ENCODE results near the gene P2RX1.

The P2RX1 gene

DNA sequence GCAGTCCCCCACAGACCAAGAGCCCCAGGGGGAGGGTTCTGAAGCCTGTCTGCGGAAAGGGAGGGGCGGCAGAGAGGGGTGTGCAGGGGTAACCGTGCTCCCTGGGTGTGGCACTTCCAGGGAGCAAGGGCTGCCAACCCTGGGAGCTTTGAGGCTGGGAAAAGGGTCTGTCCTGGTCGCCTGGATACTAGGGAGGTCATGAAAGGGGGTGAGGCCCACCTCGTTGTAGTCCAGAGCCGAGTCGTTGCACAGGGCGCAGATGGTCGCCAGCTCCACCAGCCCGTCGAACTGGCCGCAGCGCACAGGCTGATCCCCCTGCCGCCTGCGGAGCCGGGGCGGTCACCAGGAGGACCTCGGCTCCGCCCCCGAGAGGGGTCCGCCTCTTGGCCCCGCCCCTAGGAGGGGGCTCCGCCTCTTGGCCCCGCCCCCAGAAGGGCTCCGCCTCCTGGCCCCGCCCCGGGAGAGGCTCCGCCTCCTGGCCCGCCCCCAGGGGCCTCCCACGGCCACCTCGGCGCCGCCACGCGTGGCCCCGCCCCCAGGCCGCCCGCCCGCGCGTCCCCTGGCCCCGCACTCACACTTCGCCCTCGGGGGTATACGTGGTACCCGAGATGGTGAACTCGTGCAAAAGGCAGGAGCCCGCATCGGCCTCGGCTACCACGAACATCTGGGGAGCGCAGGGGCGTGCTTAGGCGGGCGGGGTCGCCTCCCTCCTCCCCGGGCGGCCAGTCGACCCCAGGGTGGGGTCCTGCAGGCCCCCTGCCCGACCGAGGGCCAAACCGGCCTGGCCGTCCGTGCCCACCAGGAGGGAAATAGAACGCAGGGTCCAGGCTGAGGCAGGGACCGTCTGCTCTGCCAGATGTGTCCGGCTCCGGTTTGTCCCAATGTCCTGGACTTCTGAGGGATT, 28.5 kb upstream of the P2RX1 start:
- H3K4me3 ChIP-seq (ENCODE audit: low read depth in 1 of 2, low read length in 1 of 2): no peak overlapping the region
- no peaks in the 10 kb centered on the region for H3K9me3 ChIP-seq
- no peak for TF ChIP-seq CTCF (IDR thresholded peaks at IDR 0.05)
- peaks cover 100% of the 10 kb centered on the region for H3K36me3 ChIP-seq
- no peaks in the 10 kb centered on the region for H3K4me1 ChIP-seq (ENCODE audit: control insufficient read depth in 1 of 2, insufficient read depth in 1 of 2, low read depth in 1 of 2, low read length in 1 of 2)
- H3K27ac ChIP-seq: peak overlapping the region; percentile 35
- no peaks in the 10 kb centered on the region for H3K27me3 ChIP-seq

DNA sequence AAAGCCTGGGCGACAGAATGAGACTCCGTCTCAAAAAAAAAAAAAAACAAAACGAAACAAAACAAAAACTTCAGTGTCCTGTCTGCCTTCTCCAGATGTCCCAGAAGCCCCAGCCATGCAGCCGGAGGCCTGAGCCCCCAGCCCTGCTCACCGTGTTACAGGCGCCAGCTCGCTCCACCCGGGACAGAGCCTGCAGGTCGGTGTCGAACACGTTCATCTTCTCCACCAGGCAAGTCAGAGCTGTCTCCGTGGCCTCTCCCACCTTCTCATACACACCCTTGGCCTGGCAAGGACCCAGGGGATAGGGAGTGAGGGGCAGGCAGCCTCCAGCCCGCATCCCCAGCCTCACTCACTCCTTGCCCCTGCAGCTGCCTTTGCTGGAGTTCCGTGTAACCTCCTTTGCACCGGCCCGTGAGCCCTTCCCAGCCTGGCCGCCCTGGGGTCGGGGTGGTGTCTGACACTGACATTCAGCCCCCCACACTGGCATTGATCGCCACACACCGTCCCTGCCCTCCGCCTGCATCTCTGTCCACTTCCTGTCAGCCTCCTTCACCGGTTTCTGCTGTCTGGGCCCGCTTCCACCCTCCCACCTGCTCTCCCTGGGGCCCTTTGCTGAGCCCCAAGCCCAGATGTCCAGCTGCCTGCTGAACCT, 27.1 kb upstream of the P2RX1 start:
- peaks cover 99% of the 10 kb centered on the region for H3K36me3 ChIP-seq
- TF ChIP-seq CTCF (IDR thresholded peaks at IDR 0.05): no peak

DNA sequence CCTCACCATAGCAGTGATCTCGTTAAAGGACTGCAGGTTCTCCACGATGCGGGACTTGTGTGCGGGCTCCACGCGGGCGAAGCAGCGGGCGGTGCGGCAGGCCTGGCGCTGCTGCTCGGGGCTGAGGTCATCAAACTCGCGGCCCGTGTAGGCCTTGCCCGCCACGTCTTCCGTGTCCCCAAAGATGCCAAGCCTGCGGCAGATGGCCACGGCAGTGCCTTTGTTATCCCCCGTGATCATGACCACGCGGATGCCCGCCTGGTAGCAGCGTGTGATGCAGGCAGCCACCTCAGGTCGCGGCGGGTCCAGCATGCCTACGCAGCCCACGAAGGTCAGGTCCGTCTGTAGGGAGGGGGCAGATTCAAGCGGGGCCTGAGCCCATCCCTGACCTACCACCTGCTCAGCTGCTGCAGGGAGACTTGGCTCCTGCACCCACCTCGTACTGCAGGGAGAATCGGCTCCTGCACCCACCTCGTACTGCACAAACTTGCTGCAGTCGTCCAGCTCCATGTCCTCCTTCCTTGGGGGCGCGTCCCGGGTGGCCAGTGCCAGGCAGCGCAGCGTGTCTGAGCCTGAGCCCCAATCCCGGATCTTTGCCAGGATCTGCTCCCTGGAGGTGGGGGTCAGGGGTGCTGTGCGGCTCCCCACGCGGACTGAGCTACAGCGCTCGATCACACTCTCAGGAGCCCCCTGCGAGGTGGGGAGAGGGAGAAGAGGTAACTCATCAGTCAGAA, 24.9 kb upstream of the P2RX1 start:
- H3K9me3 ChIP-seq: no peaks in the 10 kb centered on the region
- H3K4me3 ChIP-seq (ENCODE audit: low read depth in 1 of 2, low read length in 1 of 2): no peak overlapping the region
- H3K27ac ChIP-seq: no peak overlapping the region
- no peaks in the 10 kb centered on the region for H3K27me3 ChIP-seq
- H3K4me1 ChIP-seq (ENCODE audit: control insufficient read depth in 1 of 2, insufficient read depth in 1 of 2, low read depth in 1 of 2, low read length in 1 of 2): no peaks in the 10 kb centered on the region
- peaks cover 99% of the 10 kb centered on the region for H3K36me3 ChIP-seq
- TF ChIP-seq CTCF (IDR thresholded peaks at IDR 0.05): no peak

More for the DNA sequence above, 27.1 kb upstream of the P2RX1 start:
- Histone ChIP-seq H3K4me3 (ENCODE audit: low read depth in 1 of 2, low read length in 1 of 2) (no peak overlapping the region), H3K27me3 (no peaks in the 10 kb centered on the region), H3K27ac (peak overlapping the region; percentile 35), H3K9me3 (no peaks in the 10 kb centered on the region), H3K4me1 (ENCODE audit: control insufficient read depth in 1 of 2, insufficient read depth in 1 of 2, low read depth in 1 of 2, low read length in 1 of 2) (no peaks in the 10 kb centered on the region)

- H3K27ac ChIP-seq: no peak overlapping the region
- no peaks in the 10 kb centered on the region for H3K27me3 ChIP-seq
- no peak for TF ChIP-seq CTCF (IDR thresholded peaks at IDR 0.05)
- no peaks in the 10 kb centered on the region for H3K9me3 ChIP-seq
- no peaks in the 10 kb centered on the region for H3K4me1 ChIP-seq (ENCODE audit: control insufficient read depth in 1 of 2, insufficient read depth in 1 of 2, low read depth in 1 of 2, low read length in 1 of 2)
- H3K4me3 ChIP-seq (ENCODE audit: low read depth in 1 of 2, low read length in 1 of 2): no peak overlapping the region
- peaks cover 99% of the 10 kb centered on the region for H3K36me3 ChIP-seq
These were observed 21.1 kb upstream of the P2RX1 start for GRCh38 chr17:3937359-3937758.

- H3K9me3 ChIP-seq: no peaks in the 10 kb centered on the region
- peaks cover 98% of the 10 kb centered on the region for H3K36me3 ChIP-seq
- no peak for TF ChIP-seq CTCF (IDR thresholded peaks at IDR 0.05)
- no peak overlapping the region for H3K4me3 ChIP-seq (ENCODE audit: low read depth in 1 of 2, low read length in 1 of 2)
- no peaks in the 10 kb centered on the region for H3K27me3 ChIP-seq
- no peak overlapping the region for H3K27ac ChIP-seq
- H3K4me1 ChIP-seq (ENCODE audit: control insufficient read depth in 1 of 2, insufficient read depth in 1 of 2, low read depth in 1 of 2, low read length in 1 of 2): no peaks in the 10 kb centered on the region
These were observed 19.6 kb upstream of the P2RX1 start for GRCh38 chr17:3935825-3936355.

Measured in neutrophil (primary cell).